ENCODE data around the gene RRAS.

Gene RRAS

GRCh38 chr19:49593233-49594113 lies 46.5 kb downstream of the RRAS start:
- DNase-seq: peak; percentile 97

GRCh38 chr19:49592486-49593232 lies 47.3 kb downstream of the RRAS start:
- no peak for DNase-seq

GRCh38 chr19:49591731-49592485 lies 48.0 kb downstream of the RRAS start:
- DNase-seq: peak; percentile 81

GRCh38 chr19:49590971-49591730 lies 48.8 kb downstream of the RRAS start, which contains the start of gene PRR12:
Gene PRR12 (plus strand): TSS chr19:49591182. CDS start chr19:49591655, 473 bp downstream.
- peak; percentile 87 for DNase-seq

GRCh38 chr19:49590071-49590970 lies 49.6 kb downstream of the RRAS start:
- DNase-seq: peak; percentile 95

- no peak for DNase-seq
These were observed 50.4 kb downstream of the RRAS start for GRCh38 chr19:49589502-49589905.

- DNase-seq: peak; percentile 83
These were observed 51.4 kb downstream of the RRAS start for GRCh38 chr19:49588365-49589122.

GRCh38 chr19:49587227-49587626 lies 52.7 kb downstream of the RRAS start:
- DNase-seq: no peak
